Muscle layer of duodenum (tissue), 2 donors: ENCODE measurements around the gene ASCL2.

ENCODE experiments used
- H3K27ac ChIP-seq: one replicate; pipeline ENCODE4 v1.7.0; 2013; ENCODE audit warnings: mild to moderate bottlenecking, low read length
- H3K27me3 ChIP-seq: one replicate; pipeline ENCODE4 v1.7.0; 2013; ENCODE audit warnings: low read depth, mild to moderate bottlenecking, control low read depth, low read length
- H3K36me3 ChIP-seq, 2 donors: one replicate each; pipeline ENCODE4 v1.7.0; 2013; ENCODE audit warnings: low read length in 2 of 2, control low read depth in 1 of 2, mild to moderate bottlenecking in 1 of 2; ENCODE audit not compliant: insufficient read depth in 2 of 2, control insufficient read depth in 1 of 2
- H3K4me1 ChIP-seq, 2 donors: one replicate each; pipeline ENCODE4 v1.7.0; 2013; ENCODE audit warnings: low read length in 2 of 2, mild to moderate bottlenecking in 2 of 2, control low read depth in 1 of 2, moderate library complexity in 1 of 2; ENCODE audit not compliant: insufficient read depth in 2 of 2, control insufficient read depth in 1 of 2
- H3K4me3 ChIP-seq, 2 donors: one replicate each; pipeline ENCODE4 v1.7.0; 2013; ENCODE audit warnings: low read length in 2 of 2, low read depth in 1 of 2, mild to moderate bottlenecking in 1 of 2
- H3K9me3 ChIP-seq, 2 donors: one replicate each; pipeline ENCODE4 v1.7.0; 2013; ENCODE audit warnings: low read length in 2 of 2, control low read depth in 1 of 2, mild to moderate bottlenecking in 1 of 2; ENCODE audit not compliant: control insufficient read depth in 1 of 2
- donor health status: healthy.

The ASCL2 gene

DNA sequence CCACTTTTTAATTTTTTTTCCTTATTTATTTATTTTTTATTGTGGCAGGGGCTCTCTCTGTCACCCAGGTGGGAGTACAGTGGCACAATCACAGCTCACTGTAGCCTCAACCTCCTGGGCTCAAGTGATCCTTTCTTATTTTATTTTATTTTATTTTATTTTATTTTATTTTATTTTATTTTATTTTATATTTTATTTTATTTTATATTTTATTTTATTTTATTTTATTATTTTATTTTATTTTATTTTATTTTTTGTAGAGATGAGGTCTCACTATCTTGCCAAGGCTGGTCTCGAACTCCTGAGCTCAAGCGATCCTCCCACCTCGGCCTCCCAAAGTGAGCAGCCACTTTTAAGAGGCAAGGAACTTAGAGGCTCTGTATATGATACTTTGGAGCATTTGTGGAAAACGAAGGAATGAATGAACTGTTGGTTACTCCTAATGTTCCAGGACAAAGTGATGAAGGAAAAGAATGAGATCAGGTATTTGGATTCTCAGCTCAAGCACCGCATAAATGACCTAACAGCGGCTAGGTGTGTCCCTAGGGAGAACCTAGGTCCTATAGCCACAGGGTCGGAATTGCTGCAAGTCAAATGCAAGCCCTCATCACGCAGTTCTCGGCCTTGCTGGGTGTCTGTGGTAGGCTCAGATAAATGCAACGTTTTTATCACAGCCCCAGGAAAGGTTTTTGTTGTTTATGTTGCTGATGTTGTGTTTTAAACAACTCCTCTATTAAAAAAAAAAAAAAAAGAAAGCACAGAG lies 36.5 kb downstream of the ASCL2 start:
- H3K9me3 ChIP-seq, result peaks cover 0 to 11% of the 10 kb centered on the region in 2 donors
- no peaks in the 10 kb centered on the region for H3K27me3 ChIP-seq
- H3K27ac ChIP-seq, result no peak overlapping the region
- H3K36me3 ChIP-seq, result no peaks in the 10 kb centered on the region
- H3K4me1 ChIP-seq, result no peaks in the 10 kb centered on the region
- no peak overlapping the region for H3K4me3 ChIP-seq

DNA sequence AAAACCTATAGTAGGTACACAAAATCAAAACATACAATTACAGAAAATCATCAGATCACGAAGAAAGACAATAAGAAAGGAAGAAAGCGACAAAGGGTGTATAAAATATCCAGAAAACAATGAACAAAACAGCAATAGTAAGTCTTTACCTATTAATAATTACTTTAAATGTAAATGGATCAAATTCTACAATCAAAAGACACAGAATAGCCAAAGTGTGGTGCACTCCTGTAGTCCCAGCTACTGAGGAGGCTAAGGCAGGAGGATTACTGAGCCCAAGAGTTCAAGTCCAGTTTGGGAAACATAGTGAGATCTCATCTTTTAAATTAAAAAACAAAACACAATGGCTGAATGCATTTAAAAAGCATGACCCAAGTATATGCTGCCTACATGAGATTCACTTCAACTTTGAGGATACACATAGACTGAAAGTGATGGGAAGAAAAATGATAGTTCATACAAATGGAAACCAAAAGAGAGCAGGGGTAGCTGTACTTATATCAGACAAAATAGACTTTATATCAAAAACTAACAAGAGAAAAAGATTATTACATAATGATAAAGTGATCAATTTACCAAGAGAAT lies 40.6 kb downstream of the ASCL2 start:
- H3K36me3 ChIP-seq, result no peaks in the 10 kb centered on the region
- H3K27me3 ChIP-seq, result no peaks in the 10 kb centered on the region
- peaks cover 0 to 15% of the 10 kb centered on the region in 2 donors for H3K9me3 ChIP-seq

DNA sequence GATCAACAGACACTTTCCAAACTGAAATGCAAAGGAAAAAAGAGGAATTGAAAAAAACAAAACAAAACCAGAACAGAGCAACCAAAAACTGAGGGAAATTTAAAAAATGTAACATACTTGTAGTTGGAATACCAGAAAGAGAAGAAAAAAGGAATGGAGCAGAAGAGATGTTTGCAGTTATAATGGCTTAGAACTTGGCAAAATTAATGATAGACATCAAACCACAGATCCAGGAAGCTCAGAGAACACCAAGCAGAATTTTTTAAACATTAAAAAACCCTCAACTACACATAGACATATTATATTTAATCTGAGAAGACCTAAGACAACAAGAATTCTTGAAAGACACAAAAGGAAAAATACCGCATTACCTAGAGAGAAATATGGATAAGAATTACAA lies 46.1 kb downstream of the ASCL2 start:
- no peak overlapping the region for H3K4me3 ChIP-seq
- H3K27ac ChIP-seq, result no peak overlapping the region
- H3K27me3 ChIP-seq, result no peaks in the 10 kb centered on the region
- no peaks in the 10 kb centered on the region for H3K4me1 ChIP-seq
- H3K36me3 ChIP-seq, result no peaks in the 10 kb centered on the region
- peaks cover 3 to 17% of the 10 kb centered on the region in 2 donors for H3K9me3 ChIP-seq

More for the DNA sequence above, 40.6 kb downstream of the ASCL2 start:
- no peak overlapping the region for H3K27ac ChIP-seq
- no peak overlapping the region for H3K4me3 ChIP-seq
- H3K4me1 ChIP-seq, result no peaks in the 10 kb centered on the region

DNA sequence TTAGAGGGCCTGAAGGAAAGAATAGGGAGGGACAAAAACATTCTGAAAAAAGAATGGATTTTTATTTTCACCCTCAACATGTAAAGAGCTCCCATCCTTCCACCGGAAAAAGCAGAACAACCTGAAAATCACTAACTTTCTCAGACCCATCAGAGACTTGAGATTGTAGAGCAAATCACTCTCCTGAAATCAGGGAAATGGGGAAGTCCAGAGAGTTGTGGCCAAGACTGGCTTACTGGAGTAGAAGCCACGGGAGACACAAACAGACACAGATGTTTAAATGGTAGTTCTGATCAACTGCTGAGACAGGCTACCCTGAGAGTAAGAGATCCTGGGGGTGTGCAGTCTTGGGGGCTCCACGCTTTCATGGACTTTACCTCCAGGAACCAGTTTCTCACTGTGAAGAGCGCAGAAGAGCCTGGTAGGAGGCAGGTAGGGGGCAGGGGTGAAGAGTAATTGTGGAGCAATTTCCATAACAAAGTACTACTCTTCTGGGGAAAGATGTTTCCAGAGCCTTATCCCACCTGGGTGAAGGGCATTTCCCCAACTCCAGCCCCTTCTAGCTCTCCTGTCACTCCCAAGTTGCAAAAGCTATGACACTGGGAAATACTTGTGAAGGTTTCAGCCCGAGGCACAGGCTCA lies 47.1 kb downstream of the ASCL2 start:
- no peaks in the 10 kb centered on the region for H3K27me3 ChIP-seq

GRCh38 chr11:2222451-2222850 lies 47.9 kb downstream of the ASCL2 start:
- Histone ChIP-seq H3K27me3 (no peaks in the 10 kb centered on the region), H3K27ac (no peak overlapping the region), H3K36me3 (no peaks in the 10 kb centered on the region), H3K4me3 (no peak overlapping the region), H3K4me1 (no peaks in the 10 kb centered on the region), H3K9me3 (peaks cover 3 to 13% of the 10 kb centered on the region in 2 donors)

More for the DNA sequence above, 47.1 kb downstream of the ASCL2 start:
- no peak overlapping the region for H3K27ac ChIP-seq
- H3K9me3 ChIP-seq, result peaks cover 3 to 13% of the 10 kb centered on the region in 2 donors
- H3K4me1 ChIP-seq, result no peaks in the 10 kb centered on the region
- H3K4me3 ChIP-seq, result no peak overlapping the region
- no peaks in the 10 kb centered on the region for H3K36me3 ChIP-seq

DNA sequence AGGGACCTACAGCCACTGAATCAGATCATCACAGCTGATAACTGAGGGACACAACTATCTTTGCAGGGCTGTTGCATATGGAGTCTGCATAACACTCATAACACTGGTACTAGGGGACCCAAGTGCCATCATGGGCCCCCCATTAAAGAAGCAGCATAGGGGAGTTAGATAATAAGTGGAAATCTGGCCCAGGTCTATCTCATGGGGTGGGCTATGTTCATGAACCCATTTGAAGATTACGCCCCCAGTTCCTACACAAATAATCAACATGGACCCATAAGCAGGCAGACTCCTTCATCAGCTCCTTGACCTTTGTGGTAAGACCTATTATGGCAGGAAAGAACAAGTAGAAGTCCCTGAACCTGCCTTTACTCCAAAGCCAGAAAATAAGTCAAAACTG lies 48.8 kb downstream of the ASCL2 start:
- Histone ChIP-seq H3K9me3 (peaks cover 3 to 10% of the 10 kb centered on the region in 2 donors), H3K27me3 (no peaks in the 10 kb centered on the region), H3K4me3 (no peak overlapping the region), H3K4me1 (no peaks in the 10 kb centered on the region), H3K27ac (no peak overlapping the region), H3K36me3 (no peaks in the 10 kb centered on the region)

GRCh38 chr11:2221024-2221423 lies 49.4 kb downstream of the ASCL2 start:
- Histone ChIP-seq H3K36me3 (no peaks in the 10 kb centered on the region), H3K9me3 (peaks cover 3 to 10% of the 10 kb centered on the region in 2 donors), H3K27ac (no peak overlapping the region), H3K4me3 (no peak overlapping the region), H3K27me3 (no peaks in the 10 kb centered on the region), H3K4me1 (no peaks in the 10 kb centered on the region)

- Histone ChIP-seq H3K4me1 (no peaks in the 10 kb centered on the region), H3K27me3 (no peaks in the 10 kb centered on the region), H3K36me3 (no peaks in the 10 kb centered on the region), H3K27ac (no peak overlapping the region), H3K9me3 (peaks cover 3 to 10% of the 10 kb centered on the region in 2 donors), H3K4me3 (no peak overlapping the region)
Measured at GRCh38 chr11:2220173-2220771, 50.1 kb downstream of the ASCL2 start.

GRCh38 chr11:2219318-2220017 lies 50.9 kb downstream of the ASCL2 start:
- H3K27me3 ChIP-seq, result no peaks in the 10 kb centered on the region
- H3K4me1 ChIP-seq, result no peaks in the 10 kb centered on the region
- H3K27ac ChIP-seq, result no peak overlapping the region
- peaks cover 3 to 10% of the 10 kb centered on the region in 2 donors for H3K9me3 ChIP-seq
- H3K4me3 ChIP-seq, result no peak overlapping the region
- no peaks in the 10 kb centered on the region for H3K36me3 ChIP-seq
